Activated CD8-positive, alpha-beta memory T cell treated with anti-CD3 and anti-CD28 coated beads, Interleukin-2, amount 50 U/mL, for 1 hour (primary cell): Measurements from ENCODE around the gene RIMBP2.
"Not testable (repeated sequence)": the region's sequence is repeated elsewhere in the genome, so short reads cannot be mapped to it uniquely, and the experiment has no call there.

ENCODE experiments used
- DNase-seq: peaks from one replicate; pipeline ENCODE4 v3.0.0-alpha.2; 2020; ENCODE audit errors: extremely low read depth

Gene RIMBP2

DNA sequence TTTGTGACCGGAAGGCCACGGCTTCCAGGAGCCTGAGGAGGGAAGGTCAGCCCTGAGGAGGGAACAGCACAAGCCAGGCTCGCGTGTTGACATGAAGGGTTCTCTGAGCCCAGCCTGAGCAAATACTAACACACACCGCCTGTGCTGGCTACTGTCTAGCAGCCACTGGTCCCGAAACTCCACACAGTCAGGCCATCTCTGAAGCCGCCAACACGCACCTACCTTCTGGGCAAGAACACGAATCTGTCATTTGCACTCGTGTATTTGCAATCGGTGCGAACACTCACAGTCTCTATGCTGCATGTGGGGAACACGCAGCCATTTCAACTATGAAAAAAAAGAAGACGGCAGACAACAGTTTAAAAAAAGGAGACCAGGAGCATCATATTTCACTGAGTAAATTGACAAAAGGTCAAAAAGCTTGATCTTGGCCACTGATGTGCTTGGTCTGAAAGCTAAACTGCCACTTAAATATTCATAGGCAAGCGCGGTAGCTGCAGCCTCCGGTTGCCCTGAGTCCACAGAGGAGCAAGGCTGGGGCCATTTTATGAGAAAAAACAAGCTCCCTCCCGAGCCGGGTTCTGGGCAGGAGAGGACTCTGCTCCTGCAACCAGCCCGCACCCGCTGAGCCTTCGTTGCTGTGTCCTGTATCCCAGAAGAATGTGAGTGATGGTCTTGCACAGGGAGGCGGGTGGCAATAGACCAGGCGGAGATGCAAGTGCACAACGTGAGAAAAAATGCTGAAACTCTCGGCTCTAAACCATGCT lies 57.8 kb downstream of the RIMBP2 start:
- DNase-seq = no peak

DNA sequence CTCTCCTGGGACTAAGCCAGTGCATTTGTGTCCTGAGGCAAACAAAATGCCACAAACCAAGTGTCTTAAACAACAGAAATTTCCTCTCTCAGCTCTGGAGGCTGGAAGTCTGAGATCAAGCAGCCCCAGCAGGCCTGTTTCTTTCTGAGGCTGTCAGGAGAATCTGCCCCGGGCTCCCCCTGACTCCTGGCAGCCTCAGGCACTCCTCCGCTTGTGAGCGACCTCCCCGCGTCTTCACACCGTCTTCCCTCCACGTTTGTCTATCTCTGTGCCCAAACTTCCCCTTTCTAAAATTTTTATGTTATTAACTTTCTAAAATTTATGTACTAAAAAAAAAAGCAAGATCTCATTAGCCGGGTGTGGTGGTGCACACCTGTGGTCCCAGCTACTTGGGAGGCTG lies 59.7 kb downstream of the RIMBP2 start:
- no peak for DNase-seq

DNA sequence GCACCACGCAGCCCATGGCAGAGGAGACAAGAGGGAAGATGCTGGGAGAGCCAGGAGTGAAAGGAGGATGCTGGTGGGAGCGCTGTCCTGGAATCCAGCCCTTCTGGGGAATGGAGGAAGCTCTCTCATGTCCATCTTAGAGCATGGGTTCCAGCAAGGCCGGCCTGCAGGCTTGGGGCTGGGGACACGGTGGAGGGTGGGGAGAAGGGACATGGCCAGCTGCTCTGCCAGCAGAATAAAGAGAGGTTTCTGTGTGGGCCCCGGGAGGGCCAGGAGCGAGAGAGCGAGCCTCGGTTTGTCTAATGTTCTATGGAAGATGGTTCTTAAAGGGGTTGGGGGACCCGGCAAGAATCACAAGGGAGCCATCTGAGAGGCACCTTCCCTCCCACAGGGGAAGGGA lies 60.2 kb downstream of the RIMBP2 start:
- no peak for DNase-seq

DNA sequence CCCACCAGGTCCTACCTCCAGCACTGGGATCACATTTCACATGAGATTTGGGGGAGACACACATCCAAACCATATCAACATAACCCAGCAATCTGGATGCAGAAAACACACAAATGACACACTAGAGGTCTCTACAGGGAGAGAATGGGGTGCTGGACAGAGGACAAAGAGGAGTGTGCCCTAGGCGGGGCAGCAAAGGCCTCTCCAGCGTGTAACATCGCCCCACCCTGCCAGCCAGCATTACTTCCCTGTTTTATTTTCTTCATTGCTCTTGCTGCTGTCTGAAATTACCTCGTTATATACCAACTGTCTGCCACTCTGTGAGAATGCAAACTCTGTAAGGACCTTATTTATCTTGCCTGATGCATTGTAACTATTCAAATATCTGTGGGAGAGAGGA lies 61.1 kb downstream of the RIMBP2 start:
- no peak for DNase-seq

DNA sequence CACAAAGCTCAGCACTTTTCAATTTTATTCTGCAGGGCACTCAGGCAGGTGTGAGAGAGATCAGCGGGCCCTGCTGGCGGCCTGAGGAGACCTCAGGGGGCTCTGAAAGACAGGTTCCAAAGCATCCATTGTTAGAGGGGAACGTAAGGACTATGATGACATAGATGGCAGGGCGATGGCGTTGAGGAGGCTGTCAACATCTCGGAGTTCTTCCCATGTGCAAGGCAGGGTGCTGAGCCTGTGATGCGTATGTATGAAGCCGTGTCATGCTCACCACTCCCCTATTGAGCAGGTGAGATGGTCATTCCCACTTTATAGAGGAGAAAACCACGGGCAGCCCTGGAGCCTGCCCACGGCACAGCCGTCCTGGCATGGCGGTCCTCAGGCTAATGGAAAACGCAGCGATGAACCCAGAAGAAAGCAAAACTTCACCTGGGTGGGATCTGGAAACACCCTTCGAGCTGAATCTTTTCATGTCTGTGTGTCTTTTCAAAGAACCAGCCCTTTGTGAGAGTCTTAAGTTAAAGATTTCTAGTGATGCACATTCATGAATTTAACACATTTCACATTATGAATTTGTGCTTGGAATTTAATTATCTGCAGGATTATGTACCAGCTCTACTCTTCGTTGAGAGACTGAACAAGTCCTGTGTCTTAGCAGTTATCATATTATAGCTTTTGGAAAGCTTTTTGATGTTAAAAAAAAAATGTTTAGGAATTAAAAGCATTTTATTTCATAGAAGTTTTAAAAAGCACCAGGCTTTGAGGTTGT lies 64.7 kb downstream of the RIMBP2 start:
- DNase-seq = no peak

DNA sequence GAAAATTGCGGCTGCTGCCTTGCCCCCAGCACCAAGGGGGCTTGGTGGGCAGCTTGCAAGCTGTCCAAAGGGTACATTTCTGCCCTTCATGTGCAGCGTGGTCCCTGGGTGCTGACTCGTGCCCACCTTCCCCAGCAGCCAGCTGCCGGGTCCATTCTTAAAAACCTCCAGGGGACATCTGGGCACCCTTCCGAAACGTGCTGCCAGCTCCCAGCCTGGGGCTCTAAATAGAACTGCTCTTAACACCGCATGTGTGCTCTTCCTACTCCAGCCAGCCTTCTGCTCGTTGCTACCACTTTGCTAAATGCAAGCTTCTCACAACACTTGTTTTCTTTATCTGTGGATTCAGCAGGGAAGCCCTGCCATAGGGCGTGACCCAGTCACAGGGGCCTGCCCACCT lies 66.0 kb downstream of the RIMBP2 start:
- DNase-seq = no peak

DNA sequence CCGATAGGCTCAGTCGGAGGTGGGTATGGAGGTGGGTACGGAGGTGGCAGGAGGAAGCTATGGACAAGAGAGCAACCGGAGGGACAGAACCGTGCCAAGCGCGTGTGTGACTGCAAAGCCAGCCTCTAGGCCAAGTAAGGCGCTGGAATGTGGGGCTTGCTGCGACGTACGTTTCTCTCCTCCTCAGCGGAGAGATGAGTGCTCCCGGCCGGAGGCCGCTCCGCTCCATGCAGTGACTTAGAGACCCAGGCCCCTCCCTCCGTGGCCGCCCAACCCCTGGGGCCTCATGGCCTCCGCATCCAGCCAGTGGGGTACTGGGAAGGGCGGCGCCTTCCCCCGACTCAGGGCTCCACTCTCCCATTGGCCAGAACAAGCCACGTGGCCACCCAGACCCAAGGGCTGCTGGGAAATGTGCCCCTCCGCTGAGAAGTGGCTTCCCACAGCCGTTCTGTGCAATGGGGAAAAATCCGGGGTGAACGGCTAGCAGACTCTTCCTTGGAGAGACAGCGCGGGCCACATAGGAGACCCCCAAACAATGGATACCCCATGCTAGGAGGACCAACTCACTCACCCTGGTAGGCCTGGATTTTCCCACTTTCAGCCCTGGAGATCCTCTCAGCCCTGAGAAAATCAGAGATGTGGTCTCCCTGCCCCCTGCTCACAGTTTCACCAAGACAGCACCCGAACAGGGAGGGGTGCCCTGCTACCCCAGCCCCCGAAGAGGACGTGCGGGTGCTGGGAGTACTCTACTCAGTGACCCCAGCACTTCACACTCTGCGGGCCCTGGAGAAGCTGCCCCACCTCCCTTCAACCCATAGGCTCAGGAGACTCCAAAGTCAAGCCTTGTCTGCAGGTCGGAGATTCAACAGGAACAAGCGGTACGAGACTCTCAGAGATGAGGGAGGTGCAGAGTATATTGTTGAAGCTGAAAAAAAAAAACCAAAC lies 66.7 kb downstream of the RIMBP2 start:
- no peak for DNase-seq

DNA sequence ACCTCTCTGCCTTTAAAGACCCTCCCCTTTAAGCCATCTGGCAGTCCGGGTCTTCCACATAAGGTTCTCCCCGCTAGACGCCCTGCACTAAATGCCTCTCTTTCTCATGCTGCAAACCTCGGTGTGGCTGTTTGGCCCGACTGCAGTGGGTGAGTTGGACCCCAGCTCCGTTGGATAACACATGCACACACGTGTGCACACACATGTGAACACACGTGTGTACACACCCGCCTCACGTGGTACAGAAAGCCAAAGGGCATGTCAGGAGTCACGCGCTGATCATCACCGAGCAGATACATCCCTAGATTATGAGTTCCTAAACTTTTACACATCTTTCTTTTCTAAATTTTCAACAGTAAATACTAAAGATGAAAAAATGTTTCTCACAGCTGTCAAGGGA lies 68.3 kb downstream of the RIMBP2 start:
- DNase-seq = no peak

DNA sequence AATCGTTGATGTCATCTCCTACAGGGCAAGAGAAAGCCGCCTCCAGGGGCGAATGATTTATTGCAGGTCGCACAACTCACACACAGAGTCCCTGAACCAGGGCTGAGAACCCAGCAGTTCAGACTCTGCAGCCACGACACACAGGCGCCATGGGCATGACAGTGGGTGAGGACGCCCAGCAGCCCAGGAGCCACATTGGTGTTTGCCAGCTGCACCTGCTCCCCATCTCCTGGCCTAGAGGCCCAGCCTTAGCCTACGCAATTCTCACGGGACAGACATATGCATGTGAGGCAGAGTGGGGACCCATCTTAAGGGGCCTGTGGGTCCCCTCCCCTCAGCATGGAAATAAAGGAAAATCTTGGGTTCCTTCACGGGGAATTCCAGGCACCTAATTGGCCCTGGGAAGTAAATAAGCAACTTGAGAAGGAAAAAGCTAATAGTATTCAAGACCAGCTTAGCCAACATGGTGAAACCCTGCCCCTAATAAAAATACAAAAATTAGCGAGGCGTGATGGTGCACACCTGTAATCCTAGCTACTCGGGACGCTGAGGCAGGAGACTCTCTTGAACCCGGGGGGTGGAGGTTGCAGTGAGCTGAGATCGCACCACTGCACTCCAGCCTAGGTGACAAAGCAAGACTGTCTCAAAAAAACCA lies 69.3 kb downstream of the RIMBP2 start:
- no peak for DNase-seq

DNA sequence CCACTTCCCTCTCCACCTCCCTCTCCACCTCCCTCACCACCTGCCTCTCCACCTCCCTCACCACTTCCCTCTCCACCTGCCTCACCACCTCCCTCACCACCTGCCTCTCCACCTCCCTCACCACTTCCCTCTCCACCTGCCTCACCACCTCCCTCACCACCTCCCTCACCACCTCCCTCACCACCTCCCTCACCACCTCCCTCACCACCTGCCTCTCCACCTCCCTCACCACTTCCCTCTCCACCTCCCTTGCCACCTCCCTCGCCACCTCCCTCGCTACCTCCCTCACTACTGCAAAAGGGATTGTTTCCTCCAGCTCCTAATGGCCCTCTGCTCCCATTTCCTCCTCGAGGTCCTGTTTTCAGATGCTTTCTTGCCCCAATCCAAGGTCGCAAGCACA lies 69.9 kb downstream of the RIMBP2 start:
- not testable (repeated sequence) for DNase-seq

DNA sequence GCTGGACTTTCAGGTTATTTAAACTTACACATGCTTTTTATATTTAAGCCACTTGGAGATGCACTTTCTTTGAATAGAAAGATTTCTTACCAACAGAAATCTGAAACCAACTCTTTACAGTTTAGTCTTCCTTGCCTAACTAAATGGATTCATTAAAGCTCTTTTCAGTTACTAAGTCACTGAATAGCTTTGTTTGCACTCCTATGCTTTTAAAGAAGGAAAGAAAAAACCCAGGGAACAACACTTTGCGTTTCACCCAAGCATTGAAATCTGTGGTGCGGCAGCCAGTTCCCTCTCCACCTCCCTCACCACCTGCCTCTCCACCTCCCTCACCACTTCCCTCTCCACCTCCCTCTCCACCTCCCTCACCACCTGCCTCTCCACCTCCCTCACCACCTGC lies 70.3 kb downstream of the RIMBP2 start:
- DNase-seq = no peak

DNA sequence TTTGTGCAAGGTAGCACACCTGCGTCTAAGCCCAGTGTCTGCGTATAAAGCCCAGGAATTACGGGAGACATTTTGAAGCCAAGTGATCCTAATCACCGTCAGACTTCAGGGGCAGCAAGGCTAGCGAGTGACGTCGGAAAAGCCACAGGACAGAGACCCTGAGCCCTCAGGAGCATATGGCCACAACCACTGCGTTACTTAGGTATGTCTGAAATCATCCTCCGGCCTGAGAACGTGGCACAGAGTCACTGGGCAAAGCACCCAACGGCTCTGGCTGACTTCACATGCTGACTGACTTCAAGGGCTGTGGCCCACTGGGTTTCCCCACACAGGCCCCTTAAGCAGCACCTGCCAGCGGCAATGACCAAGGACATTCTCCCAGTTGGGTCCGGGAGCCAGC lies 71.5 kb downstream of the RIMBP2 start:
- DNase-seq = no peak

DNA sequence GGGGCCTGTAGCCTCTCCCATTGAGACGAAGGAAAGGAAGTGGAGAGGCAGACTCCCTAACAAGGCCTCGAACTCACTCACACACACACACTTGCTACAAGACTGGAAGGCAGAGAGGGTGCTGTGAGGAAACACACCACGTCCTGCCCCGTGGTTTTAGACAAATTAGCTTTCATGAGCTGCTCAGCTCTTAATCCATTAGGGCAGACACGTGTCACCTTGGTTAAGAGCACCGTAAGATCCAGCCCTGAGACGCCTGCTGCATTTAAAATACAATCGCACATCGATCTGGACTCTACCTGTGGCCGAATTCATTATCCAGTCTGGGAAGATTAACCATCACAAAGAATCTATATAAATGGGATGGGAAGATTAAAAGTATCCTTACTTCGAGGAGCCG lies 72.0 kb downstream of the RIMBP2 start:
- DNase-seq = no peak

DNA sequence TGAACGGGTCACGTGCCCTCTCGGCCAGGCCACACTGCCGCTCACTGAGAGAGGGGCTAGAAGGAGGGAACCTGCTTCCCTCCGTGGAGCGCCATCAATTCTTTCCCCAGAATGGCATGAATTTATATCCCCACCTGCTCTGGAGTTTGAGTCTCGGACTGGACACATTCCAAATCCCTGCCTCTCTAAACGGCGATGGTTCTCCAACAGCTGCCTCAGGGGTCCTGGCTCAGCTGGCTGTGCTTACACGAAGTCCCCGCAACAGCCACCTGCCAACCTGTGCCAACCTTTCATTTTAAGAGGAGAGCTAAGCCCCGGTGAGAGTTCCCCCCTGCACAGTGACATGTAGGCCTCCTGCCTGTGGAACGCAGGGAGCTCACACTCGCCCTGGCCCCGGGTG lies 73.2 kb downstream of the RIMBP2 start:
- no peak for DNase-seq

DNA sequence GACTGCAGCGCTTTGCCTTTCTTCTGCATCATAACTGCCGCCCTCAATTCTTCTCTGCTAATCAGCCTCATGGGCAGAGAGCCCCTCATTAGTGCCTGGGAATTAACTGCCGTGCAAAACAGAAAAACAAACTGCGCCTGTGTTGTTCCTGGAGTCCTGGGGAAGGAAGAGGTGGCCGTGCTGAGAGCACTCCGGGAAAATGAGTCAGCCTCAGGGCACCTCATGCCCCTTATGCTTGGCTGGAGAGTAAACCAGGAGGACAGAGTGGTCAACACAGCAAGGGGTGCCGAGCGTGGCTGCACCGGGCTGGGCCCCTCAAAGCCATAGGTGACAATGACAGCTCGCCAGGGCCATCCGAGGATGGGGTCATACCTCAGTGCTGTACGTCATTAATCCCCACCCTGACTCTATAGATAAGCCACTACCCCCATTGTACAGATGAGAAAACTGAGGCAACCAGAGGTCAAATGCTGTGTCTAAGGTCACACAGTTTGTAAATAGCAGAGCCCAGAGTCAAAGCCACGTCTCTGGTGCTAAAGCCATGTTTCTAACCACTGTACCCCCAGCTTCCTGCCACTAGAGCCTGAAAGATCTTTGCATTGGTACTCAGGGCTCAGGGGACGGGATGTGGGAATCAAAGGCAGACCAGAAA lies 74.4 kb downstream of the RIMBP2 start:
- DNase-seq = no peak

DNA sequence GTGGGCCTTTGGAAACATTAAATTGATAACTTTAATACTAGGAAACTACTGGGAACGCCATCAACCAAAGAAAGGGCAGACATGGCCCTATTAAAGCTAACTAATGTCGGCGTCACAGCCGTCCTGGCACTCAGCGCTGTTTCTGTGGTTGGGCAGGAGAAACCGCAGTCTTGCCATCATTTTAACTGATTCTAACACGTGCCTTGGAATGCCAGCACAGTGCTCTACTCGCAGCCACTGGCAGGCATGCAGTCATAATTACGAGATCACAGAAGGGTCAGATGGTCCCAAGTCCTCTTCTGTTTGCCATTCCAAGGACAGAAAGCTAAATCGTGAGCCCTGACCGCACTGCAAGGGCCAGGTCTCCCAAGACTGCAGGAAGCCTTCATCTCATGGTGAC lies 75.2 kb downstream of the RIMBP2 start:
- no peak for DNase-seq

DNA sequence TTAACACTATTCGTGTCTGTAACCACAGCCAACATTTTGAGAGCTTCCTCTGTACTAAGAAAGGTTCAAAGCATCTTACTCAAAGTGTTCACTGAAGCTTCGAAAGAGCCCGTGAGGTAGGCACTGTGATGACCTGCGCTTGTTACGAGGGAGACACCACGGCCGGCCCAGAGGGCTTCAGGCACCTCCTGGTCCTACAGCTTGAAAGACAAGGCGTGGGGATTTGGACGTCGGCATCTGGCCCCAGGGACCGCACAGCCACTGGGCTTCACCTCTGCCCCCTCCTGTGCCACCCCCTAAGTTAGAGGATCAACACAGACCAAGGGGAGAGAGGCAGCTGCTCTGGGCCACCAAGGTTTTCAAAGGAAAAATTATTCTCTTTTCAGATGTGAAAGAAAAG lies 75.6 kb downstream of the RIMBP2 start:
- DNase-seq = no peak

DNA sequence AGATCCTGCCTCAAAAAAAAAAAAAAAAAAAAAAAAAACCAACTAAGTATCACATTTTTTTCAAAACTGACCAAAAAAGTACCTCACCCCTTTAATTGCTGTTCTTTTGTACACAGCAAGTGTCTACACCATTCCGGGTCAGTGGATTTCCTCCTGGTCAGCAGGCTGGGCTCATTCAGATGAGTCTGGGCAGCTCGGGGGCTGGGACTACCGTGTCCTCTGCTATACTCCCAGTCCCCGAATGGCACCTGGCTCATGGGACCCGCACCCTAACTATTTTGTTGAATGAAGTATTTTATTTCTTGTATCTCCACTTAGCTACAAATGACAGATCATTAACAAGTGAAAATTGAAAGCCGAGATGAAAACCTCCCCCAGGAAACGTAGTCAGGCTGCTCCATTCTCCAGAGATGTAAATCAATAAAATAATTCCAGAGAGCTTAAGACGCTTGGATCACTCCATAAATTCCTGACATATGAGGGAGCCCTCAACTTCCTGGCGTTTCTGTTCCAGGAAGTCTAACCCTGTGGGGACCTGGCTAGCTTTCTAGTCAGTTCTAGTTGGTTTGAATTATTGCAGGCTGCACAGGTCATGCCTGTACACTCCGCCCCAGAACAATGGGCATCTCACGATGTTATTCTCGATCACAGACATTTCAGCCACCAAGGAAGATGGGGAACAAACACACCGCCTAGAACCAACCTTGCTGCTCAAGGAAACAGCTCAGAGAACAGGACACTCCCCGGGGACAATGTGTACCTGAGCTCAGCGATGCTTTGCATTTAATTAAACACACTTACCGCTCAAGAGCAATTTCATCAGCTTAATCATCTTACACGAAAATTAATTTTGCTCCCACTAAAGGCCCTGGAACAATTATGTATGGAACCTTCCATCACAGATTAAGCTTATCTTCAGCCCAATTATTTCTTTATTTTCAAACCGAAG lies 76.3 kb downstream of the RIMBP2 start:
- no peak for DNase-seq

DNA sequence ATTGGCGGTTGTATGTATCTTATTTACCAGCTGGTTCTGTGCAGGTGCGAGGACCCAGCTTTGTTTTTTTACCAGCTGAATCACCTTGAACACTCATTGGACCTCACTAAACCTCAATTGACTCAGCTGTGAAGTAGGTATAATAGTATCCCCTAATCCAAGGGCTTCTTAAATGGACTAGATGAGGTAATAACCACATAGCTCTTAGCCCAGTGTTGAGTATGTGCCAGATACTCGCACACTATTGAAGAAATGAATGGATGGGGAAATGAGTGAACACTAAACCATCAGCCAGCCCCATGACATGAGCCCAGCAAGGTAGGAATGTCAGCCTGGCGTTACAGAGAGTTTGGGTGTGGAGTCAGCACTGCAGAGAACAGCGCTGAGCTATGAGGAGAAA lies 79.7 kb downstream of the RIMBP2 start:
- no peak for DNase-seq

DNA sequence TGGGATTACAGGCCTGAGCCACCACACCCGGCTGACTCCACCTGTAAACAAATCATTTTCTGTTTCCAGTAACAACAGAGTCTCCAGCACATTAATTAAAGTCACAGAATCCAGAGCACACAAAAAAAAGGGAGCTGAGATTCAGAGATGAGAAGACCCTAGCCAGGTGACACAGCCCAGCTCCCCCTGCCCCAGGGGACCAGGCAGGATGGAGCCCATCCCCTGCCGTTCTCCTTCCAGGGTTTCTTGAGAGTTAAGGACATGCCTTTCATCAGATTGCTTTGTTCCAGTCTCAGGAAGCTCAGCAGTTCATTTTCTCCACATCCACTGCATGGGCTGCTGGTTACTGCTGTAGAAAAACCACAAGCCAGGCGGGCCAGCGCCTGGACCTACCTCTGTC lies 81.2 kb downstream of the RIMBP2 start:
- DNase-seq = no peak
